ENCODE measurements around the gene SPNS1.

SPNS1 gene

DNA sequence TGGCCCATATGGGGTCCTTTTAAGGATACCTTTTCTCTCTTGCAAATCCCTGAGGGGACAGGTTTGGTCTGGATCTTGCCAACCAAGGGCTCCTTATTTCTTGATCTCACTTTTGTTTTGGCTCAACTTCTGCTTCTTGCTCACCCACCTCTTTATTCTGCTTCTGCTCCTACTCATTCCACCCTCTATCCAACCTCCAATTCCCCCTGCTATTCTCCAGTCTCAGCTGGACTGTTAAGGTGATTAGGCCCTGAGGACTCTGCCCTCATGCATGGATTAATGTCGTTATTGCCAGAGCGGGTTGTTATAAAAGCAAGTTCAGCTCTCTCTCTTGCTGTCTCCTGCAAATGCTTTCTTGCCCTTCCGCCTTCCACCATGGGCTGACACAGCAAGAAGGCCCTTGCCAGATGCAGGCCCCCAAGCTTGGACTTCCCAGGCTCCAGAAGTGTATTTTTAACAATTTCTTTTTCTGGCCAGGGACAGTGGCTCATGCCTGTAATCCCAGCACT, 40.0 kb downstream of the SPNS1 start:
- no peak overlapping the region for H3K4me3 ChIP-seq (ENCODE audit: low read depth, low read length)
- TF ChIP-seq, protein P1, sequence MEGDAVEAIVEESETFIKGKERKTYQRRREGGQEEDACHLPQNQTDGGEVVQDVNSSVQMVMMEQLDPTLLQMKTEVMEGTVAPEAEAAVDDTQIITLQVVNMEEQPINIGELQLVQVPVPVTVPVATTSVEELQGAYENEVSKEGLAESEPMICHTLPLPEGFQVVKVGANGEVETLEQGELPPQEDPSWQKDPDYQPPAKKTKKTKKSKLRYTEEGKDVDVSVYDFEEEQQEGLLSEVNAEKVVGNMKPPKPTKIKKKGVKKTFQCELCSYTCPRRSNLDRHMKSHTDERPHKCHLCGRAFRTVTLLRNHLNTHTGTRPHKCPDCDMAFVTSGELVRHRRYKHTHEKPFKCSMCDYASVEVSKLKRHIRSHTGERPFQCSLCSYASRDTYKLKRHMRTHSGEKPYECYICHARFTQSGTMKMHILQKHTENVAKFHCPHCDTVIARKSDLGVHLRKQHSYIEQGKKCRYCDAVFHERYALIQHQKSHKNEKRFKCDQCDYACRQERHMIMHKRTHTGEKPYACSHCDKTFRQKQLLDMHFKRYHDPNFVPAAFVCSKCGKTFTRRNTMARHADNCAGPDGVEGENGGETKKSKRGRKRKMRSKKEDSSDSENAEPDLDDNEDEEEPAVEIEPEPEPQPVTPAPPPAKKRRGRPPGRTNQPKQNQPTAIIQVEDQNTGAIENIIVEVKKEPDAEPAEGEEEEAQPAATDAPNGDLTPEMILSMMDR (IDR thresholded peaks at IDR 0.05; ENCODE audit: low read depth, low read length): no peak

DNA sequence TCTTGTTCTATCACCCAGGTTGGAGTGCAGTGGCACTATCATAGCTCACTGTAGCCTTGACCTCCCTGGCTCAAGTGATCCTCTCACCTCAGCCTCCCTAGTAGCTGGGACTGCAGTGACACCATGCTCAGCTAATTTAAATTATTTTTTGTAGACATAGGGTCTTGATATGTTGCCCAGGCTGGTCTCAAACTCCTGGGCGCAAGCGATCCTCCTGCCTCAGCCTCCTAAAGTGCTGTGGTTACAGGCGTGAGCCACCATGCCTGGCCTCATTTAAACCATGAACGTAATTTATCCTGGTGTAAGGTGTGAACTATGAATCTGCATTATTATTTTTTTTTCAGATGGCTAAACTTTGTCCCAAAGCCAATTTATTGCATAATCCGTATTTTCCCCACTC, 47.6 kb downstream of the SPNS1 start:
- TF ChIP-seq, protein P1 (IDR thresholded peaks at IDR 0.05; ENCODE audit: low read depth, low read length): no peak
- H3K4me3 ChIP-seq (ENCODE audit: low read depth, low read length): no peak overlapping the region

DNA sequence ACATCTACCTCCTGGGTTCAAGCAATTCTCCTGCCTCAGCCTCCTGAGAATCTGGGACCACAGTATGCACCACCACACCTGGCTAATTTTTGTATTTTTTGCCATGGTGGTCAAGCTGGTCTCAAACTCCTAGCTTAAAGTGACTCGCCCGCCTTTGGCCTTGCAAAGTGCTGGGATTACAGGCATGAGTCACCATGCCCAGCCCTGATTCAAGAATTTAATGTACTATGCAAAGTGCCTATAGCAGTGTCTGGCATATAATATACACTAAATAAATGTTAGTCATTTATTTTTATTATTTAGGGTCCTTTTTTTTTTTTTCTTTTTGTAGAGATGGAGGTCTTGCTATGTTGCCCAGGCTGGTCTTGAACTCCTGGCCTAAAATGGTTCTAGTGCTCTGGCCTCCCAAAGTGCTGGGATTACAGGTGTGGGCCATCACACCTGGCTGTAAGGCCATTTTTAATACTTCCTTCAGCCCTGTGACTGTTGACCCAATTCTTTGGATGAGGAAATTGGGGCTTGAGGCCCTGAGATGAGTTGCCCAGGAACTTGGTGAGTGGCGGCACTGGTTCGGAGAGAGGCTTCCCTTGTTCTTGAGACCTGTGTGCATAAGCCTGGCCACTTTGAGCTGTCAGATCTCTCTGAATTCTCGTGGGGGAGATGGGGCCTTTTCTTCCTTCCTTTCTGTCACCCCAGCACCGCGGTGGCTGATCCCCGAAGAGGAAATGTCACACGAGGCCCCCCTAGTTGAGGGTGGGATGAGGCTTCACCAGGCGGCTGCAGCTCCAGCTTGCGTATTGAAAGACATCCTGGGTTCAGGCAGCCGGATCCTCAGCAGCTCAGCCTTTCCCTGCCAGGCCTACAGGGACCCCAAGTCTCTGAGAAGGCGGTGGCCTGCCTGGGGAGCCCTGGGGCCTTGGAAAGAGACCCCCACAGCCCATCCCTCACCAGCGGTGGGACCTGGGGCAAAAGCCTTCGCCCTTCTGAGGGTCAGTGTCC, 49.0 kb downstream of the SPNS1 start:
- TF ChIP-seq, protein P1 (IDR thresholded peaks at IDR 0.05; ENCODE audit: low read depth, low read length): no peak
- no peak overlapping the region for H3K4me3 ChIP-seq (ENCODE audit: low read depth, low read length)

DNA sequence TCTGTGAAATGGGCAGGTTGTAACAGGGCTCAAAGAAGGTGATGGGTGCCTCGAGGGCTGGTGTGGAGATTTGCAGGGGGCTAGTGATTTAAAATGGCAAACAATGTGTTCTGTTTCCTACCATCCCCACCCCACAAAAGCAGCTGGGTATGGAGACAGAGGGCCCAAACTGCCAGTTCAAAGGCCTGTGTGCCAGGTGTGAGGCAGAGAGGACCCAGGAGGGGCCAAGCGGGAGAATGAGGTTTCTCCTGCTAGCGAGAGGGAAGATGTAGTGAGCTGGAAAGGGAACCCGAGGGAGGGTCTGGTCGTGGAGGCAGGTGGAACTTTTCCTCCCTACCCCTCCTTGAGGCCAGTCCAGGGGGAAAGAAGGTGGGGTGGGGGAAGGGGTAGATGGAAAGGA, 49.7 kb downstream of the SPNS1 start:
- TF ChIP-seq, protein P1 (IDR thresholded peaks at IDR 0.05; ENCODE audit: low read depth, low read length): no peak

DNA sequence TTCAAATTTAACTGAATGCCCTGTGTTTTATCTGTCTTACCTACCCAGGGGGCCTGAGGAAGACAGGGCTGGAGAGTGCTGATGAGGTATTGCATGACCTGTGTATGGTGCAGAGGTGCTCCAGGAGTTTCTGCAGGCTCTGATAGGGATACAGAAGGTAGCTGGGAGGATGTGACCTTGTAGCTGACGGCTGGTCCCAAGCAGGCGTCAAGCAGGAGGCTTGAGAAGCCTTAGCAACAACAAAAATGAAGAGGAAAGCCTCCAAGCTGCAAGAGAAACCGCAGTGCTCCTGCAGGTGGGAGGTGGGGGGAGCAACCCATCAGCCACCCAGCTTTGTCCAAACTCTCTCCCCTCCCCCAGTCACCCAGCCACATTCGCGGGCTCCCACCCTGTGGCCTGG, 50.6 kb downstream of the SPNS1 start:
- TF ChIP-seq, protein P1 (IDR thresholded peaks at IDR 0.05; ENCODE audit: low read depth, low read length): no peak
- H3K4me3 ChIP-seq (ENCODE audit: low read depth, low read length): no peak overlapping the region

More for the DNA sequence above, 49.7 kb downstream of the SPNS1 start:
- H3K4me3 ChIP-seq (ENCODE audit: low read depth, low read length): no peak overlapping the region

DNA sequence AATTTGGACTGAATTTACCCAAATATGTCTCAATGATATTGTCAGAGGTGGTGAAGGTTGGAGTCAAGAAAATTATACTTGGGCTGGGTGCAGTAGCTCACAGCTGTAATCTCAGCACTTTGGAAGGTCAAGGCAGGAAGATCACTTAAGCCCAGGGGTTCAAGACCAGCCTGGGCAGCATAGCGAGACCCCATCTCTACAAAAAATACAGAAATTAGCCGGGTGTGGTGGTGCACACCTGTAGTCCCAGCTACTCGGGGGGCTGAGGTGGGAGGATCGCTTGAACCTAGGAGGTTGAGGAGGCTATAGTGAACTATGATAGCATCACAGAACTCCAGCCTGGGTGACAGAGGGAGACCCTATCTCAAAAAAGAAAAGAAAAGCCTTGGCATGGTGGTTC, 51.2 kb downstream of the SPNS1 start:
- TF ChIP-seq, protein P1 (IDR thresholded peaks at IDR 0.05; ENCODE audit: low read depth, low read length): no peak
- no peak overlapping the region for H3K4me3 ChIP-seq (ENCODE audit: low read depth, low read length)
